ENCODE measurements around the gene EIF3K.
"Not testable (repeated sequence)": the region's sequence is repeated elsewhere in the genome, so short reads cannot be mapped to it uniquely, and the experiment has no call there.

EIF3K gene, protein sequence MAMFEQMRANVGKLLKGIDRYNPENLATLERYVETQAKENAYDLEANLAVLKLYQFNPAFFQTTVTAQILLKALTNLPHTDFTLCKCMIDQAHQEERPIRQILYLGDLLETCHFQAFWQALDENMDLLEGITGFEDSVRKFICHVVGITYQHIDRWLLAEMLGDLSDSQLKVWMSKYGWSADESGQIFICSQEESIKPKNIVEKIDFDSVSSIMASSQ

DNA sequence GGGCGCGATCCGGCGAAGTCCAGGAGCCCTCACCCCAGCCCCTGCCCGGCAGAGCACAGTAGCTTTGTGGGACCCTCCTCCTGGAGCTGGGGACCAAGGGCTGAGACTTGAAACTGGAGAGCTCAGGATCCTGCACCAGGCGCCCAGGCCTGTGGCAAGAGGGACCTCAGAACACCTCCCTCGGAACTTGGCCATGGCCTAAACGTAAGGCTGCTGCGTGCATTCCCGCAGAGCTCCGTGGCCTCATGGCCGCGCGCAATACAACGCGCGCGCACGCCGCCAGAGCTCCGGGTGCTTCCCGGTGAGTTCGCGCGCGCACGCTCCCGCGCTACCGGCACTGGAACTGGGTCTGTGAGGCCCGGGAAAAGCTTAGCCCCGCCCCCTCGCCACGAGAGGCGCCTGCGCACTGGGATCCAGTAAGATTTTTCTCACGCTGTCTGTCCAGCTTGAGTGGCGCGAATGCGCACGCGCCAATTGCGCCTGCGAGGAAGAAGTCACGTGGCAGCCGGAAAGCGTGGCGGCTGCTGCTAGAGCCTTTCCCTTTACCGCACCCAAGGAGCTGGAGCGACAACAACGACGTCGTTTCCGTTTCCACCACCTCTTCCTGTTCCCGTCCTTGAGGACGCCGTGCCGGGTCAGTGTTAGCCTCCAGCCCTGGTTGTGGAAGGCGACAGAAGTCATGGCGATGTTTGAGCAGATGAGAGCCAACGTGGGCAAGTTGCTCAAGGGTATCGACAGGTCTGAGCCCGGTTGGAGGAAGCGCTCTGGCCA is at the start of gene EIF3K:
Gene EIF3K, plus strand, starts transcription at position 599 of the 771 bp plus-strand sequence. Its CDS starts 81 bp downstream, at position 680.
- Histone ChIP-seq H3K27me3 (ENCODE audit: low read depth, low read length) (no peaks in the 10 kb centered on the region), H3K4me3 (ENCODE audit: low read depth in 1 of 2, low read length in 2 of 2) (peak within 1 kb of the TSS; percentile 92 to 96), H3K36me3 (ENCODE audit: control insufficient read depth in 1 of 2, insufficient read depth in 2 of 2, low read length in 2 of 2) (peaks cover 9 to 20% of the 10 kb centered on the region in 2 donors), H3K4me1 (ENCODE audit: control insufficient read depth in 1 of 2, insufficient read depth in 2 of 2, low read length in 2 of 2) (peaks cover 8 to 27% of the 10 kb centered on the region in 2 donors), H3K27ac (ENCODE audit: low read length) (peak within 1 kb of the TSS; percentile 93), H3K9me3 (ENCODE audit: control insufficient read depth in 1 of 2, low read length in 2 of 2) (no peaks in the 10 kb centered on the region)

DNA sequence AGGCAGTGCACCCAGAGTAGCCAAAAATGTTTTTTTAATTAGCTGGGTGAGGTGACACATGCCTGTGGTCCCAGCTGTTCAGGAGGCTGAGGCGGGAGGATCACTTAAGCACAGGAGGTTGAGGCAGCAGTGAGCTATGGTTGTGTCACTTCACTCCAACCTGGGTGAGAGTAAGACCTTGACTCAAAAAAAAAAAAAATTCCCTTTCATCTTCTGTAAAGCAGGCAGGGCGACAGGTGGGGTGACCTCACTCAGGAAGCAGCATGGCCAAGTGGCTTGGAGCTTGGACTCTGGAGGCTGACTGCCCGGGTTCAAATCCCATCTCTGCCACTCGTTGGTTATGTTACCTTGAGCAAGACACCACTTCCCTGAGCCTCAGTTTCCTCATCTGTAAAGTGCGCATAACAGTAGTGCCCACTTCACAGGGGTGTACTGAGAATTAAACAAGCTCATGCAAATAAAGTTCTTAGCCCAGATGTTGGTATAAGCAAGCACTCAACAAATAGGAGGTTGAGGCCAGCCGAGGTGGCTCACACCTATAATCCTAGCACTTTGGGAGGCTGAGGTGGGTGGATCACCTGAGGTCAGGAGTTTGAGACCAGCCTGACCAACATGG is 49.5 kb upstream of the EIF3K start:
- Histone ChIP-seq H3K4me1 (ENCODE audit: control insufficient read depth in 1 of 2, insufficient read depth in 2 of 2, low read length in 2 of 2) (peaks cover 0 to 6% of the 10 kb centered on the region in 2 donors), H3K27ac (ENCODE audit: low read length) (no peak overlapping the region), H3K27me3 (ENCODE audit: low read depth, low read length) (peaks cover 5% of the 10 kb centered on the region), H3K4me3 (ENCODE audit: low read depth in 1 of 2, low read length in 2 of 2) (no peak overlapping the region), H3K36me3 (ENCODE audit: control insufficient read depth in 1 of 2, insufficient read depth in 2 of 2, low read length in 2 of 2) (no peaks in the 10 kb centered on the region), H3K9me3 (ENCODE audit: control insufficient read depth in 1 of 2, low read length in 2 of 2) (no peaks in the 10 kb centered on the region)

DNA sequence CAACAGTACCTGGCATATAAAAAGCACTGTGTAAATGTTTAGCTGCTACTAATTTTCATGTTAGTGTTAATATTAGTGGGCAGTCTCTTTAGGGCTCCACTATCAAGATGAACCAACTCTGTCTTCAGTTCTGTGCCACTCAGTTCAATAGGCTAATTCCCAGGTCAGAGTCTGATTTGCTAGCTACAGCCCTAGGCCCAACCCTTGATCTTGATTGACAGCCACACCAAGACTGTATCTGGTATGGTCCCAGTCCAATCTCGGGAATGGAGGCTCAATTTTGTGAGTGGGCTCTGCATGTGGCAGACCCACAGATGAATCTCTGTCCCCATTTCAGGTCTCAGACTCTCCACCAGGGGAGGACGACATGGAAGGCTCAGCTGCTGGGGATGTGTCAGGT is 47.3 kb upstream of the EIF3K start:
- peaks cover 0 to 3% of the 10 kb centered on the region in 2 donors for H3K36me3 ChIP-seq (ENCODE audit: control insufficient read depth in 1 of 2, insufficient read depth in 2 of 2, low read length in 2 of 2)
- no peaks in the 10 kb centered on the region for H3K4me1 ChIP-seq (ENCODE audit: control insufficient read depth in 1 of 2, insufficient read depth in 2 of 2, low read length in 2 of 2)
- H3K27ac ChIP-seq (ENCODE audit: low read length), result no peak overlapping the region
- H3K27me3 ChIP-seq (ENCODE audit: low read depth, low read length), result no peaks in the 10 kb centered on the region
- H3K4me3 ChIP-seq (ENCODE audit: low read depth in 1 of 2, low read length in 2 of 2), result no peak overlapping the region
- H3K9me3 ChIP-seq (ENCODE audit: control insufficient read depth in 1 of 2, low read length in 2 of 2), result no peaks in the 10 kb centered on the region

DNA sequence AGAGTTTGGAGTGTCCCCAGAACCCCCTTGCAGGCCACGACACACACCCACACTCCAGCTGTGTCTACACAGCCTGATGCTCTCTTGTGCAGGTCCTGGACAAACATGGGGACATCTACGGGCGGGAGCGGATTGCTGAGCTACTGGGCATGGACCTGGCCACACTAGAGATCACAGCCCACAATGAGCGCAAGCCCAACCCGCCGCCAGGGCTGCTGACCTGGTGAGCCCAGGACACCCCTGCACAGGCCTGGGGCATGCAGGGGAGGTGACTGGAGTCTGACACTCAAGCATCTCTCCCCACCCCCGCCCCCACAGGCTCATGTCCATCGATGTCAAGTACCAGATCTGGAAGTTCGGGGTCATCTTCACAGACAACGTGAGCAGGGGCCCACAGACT is 41.2 kb upstream of the EIF3K start:
- Histone ChIP-seq H3K27me3 (ENCODE audit: low read depth, low read length) (no peaks in the 10 kb centered on the region), H3K9me3 (ENCODE audit: control insufficient read depth in 1 of 2, low read length in 2 of 2) (no peaks in the 10 kb centered on the region), H3K4me1 (ENCODE audit: control insufficient read depth in 1 of 2, insufficient read depth in 2 of 2, low read length in 2 of 2) (no peaks in the 10 kb centered on the region), H3K27ac (ENCODE audit: low read length) (no peak overlapping the region), H3K36me3 (ENCODE audit: control insufficient read depth in 1 of 2, insufficient read depth in 2 of 2, low read length in 2 of 2) (peaks cover 0 to 3% of the 10 kb centered on the region in 2 donors), H3K4me3 (ENCODE audit: low read depth in 1 of 2, low read length in 2 of 2) (no peak overlapping the region)

DNA sequence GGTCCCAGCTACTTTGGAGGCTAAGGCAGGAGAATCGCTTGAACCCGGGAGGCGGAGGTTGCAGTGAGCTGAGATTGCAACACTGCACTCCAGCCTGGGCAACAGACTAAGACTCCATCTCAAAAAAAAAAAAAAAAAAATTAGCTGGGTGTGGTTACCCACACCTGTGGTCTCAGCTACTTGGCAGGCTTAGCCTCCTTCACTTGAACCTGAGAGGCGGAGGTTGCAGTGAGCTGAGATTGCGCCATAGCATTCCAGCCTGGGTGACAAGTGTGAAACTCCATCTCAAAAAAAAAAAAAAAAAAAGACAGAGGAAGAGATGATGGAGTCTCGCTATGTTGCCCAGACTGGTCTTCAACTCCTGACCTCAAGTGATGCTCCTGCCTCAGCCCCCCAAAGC is 39.7 kb upstream of the EIF3K start:
- H3K4me1 ChIP-seq (ENCODE audit: control insufficient read depth in 1 of 2, insufficient read depth in 2 of 2, low read length in 2 of 2); H3K27ac ChIP-seq (ENCODE audit: low read length); H3K9me3 ChIP-seq (ENCODE audit: control insufficient read depth in 1 of 2, low read length in 2 of 2); H3K36me3 ChIP-seq (ENCODE audit: control insufficient read depth in 1 of 2, insufficient read depth in 2 of 2, low read length in 2 of 2); H3K4me3 ChIP-seq (ENCODE audit: low read depth in 1 of 2, low read length in 2 of 2); H3K27me3 ChIP-seq (ENCODE audit: low read depth, low read length): not testable (repeated sequence)

DNA sequence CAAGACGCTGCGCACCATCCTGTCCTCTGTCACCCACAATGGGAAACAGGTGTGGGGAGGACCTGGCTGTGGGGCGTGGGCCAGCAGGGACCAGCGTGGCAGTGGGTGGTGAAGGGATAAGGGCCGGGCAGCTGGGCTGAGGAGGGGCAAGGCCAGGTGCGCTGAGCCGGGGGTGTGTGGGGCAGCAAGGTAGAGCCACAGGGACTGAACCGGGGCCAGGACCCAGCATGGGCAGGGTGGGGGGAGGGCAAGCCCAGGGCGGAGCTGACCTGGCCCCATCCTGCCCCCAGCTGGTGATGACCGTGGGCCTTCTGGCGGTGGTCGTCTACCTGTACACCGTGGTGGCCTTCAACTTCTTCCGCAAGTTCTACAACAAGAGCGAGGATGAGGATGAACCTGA is 38.9 kb upstream of the EIF3K start:
- Histone ChIP-seq H3K27ac (ENCODE audit: low read length) (no peak overlapping the region), H3K36me3 (ENCODE audit: control insufficient read depth in 1 of 2, insufficient read depth in 2 of 2, low read length in 2 of 2) (peaks cover 0 to 3% of the 10 kb centered on the region in 2 donors), H3K9me3 (ENCODE audit: control insufficient read depth in 1 of 2, low read length in 2 of 2) (no peaks in the 10 kb centered on the region), H3K4me1 (ENCODE audit: control insufficient read depth in 1 of 2, insufficient read depth in 2 of 2, low read length in 2 of 2) (no peaks in the 10 kb centered on the region), H3K4me3 (ENCODE audit: low read depth in 1 of 2, low read length in 2 of 2) (no peak overlapping the region), H3K27me3 (ENCODE audit: low read depth, low read length) (no peaks in the 10 kb centered on the region)

DNA sequence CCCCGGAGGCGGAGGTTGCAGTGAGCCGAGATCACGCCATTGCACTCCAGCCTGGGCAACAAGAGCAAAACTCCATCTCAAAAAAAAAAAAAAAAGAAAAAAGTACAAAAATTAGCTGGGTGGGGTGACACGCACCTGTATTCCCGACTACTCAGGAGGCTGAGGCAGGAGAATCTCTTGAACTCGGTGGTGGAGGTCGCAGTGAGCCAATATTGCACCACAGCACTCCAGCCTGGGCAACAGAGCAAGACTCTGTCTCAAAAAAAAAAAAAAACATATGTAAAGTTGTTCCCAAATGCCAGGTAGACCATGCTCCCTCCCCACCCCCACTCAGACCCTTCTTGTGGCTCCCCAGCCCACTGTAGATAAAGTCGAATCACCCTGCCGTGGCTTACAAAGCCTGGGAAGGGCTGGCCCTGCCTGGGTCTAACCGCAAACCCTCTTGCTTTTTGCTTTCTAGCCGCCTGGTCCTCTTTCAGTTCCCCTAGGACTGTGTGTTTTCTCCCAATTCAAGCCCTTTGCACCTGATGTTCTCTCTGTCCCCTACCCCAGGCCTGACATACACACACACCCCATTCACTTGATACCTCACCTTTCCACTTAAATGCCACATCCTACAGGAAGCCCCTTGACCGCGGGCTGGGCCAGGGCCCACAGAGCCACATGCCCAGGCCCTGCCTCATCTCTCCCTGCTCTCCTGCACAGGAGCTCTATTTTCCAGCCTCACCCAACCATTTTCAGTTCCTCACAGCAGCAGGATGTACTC is 35.6 kb upstream of the EIF3K start:
- Histone ChIP-seq H3K27ac (ENCODE audit: low read length) (no peak overlapping the region), H3K4me3 (ENCODE audit: low read depth in 1 of 2, low read length in 2 of 2) (no peak overlapping the region), H3K9me3 (ENCODE audit: control insufficient read depth in 1 of 2, low read length in 2 of 2) (no peaks in the 10 kb centered on the region), H3K36me3 (ENCODE audit: control insufficient read depth in 1 of 2, insufficient read depth in 2 of 2, low read length in 2 of 2) (no peaks in the 10 kb centered on the region), H3K27me3 (ENCODE audit: low read depth, low read length) (no peaks in the 10 kb centered on the region), H3K4me1 (ENCODE audit: control insufficient read depth in 1 of 2, insufficient read depth in 2 of 2, low read length in 2 of 2) (no peaks in the 10 kb centered on the region)

DNA sequence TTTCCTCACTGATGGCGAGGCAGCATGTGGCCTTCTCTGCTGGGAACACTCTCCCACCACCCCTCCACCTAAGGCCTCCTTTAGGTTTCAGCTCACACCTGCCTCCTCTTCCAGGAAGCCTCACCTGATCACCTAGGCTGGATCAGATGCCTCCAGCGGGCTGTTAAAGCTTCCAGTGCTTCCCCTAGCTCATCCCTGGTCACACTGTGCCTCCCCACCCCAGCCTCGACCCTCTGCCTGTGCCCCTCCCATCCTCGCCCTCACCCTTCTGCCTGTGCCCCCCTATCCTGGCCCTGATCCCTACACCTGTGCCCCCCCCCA is 35.0 kb upstream of the EIF3K start:
- Histone ChIP-seq H3K27me3 (ENCODE audit: low read depth, low read length) (no peaks in the 10 kb centered on the region), H3K27ac (ENCODE audit: low read length) (no peak overlapping the region), H3K4me3 (ENCODE audit: low read depth in 1 of 2, low read length in 2 of 2) (no peak overlapping the region), H3K4me1 (ENCODE audit: control insufficient read depth in 1 of 2, insufficient read depth in 2 of 2, low read length in 2 of 2) (no peaks in the 10 kb centered on the region), H3K9me3 (ENCODE audit: control insufficient read depth in 1 of 2, low read length in 2 of 2) (no peaks in the 10 kb centered on the region), H3K36me3 (ENCODE audit: control insufficient read depth in 1 of 2, insufficient read depth in 2 of 2, low read length in 2 of 2) (no peaks in the 10 kb centered on the region)

DNA sequence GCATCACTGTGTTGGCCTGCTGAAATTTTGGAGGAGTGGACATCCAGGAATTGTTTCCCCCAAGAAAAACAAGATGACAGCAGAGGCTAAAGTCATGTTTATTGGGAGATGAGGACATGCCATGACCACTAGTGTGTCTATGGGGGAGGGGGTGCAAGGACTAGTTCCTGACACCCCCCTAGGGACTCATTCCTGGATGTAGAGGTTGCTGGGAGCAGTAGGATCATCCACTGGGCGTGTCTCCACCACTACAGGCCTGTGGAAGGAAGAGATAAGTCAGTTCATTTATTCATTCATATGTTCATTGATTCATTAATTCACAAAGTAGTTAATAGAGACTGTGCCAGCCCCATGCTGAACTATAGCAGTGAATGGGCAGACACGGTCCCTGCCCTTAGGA is 31.4 kb upstream of the EIF3K start:
- Histone ChIP-seq H3K4me1 (ENCODE audit: control insufficient read depth in 1 of 2, insufficient read depth in 2 of 2, low read length in 2 of 2) (no peaks in the 10 kb centered on the region), H3K9me3 (ENCODE audit: control insufficient read depth in 1 of 2, low read length in 2 of 2) (no peaks in the 10 kb centered on the region), H3K27me3 (ENCODE audit: low read depth, low read length) (no peaks in the 10 kb centered on the region), H3K4me3 (ENCODE audit: low read depth in 1 of 2, low read length in 2 of 2) (no peak overlapping the region), H3K36me3 (ENCODE audit: control insufficient read depth in 1 of 2, insufficient read depth in 2 of 2, low read length in 2 of 2) (no peaks in the 10 kb centered on the region), H3K27ac (ENCODE audit: low read length) (no peak overlapping the region)

DNA sequence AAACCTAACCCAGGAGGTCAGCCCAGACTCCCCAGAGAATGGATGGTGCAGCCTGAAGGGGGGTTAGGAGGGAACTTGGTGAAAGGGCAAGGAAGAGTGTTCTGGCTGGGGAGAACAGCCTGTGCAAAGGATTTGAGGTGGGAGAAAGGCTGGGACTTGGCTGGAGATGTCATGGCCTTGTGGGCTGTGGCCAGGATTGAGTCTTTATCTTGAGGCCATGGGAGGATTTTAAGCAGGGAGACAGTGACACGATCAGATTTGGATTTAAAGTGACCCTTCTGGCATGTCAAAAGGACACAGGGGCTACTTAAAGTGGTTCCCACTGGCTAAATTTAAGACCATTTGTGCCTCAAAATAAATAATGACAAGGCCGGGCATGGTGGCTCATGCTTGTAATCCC is 30.9 kb upstream of the EIF3K start:
- Histone ChIP-seq H3K4me3 (ENCODE audit: low read depth in 1 of 2, low read length in 2 of 2) (no peak overlapping the region), H3K4me1 (ENCODE audit: control insufficient read depth in 1 of 2, insufficient read depth in 2 of 2, low read length in 2 of 2) (no peaks in the 10 kb centered on the region), H3K9me3 (ENCODE audit: control insufficient read depth in 1 of 2, low read length in 2 of 2) (no peaks in the 10 kb centered on the region), H3K27ac (ENCODE audit: low read length) (no peak overlapping the region), H3K27me3 (ENCODE audit: low read depth, low read length) (no peaks in the 10 kb centered on the region), H3K36me3 (ENCODE audit: control insufficient read depth in 1 of 2, insufficient read depth in 2 of 2, low read length in 2 of 2) (no peaks in the 10 kb centered on the region)

DNA sequence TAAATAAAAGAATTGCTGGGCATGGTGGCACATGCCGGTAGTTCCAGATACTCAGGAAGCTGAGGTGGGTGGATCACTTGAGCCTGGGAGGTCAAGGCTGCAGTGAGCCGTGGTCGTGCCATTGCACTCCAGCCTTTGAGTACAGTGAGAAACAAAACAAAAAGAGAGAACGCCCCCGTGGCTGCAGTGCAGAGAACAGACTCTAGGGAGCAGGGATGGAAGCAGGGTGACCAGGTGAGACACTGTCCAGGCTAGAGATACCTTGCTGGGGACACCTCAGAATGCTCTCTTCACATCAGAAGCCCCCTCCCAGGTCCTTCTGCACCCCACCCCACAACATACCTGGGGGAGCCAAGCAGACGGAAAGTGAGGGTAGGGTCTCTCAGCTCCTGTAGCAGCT is 26.0 kb upstream of the EIF3K start:
- Histone ChIP-seq H3K4me1 (ENCODE audit: control insufficient read depth in 1 of 2, insufficient read depth in 2 of 2, low read length in 2 of 2) (no peaks in the 10 kb centered on the region), H3K9me3 (ENCODE audit: control insufficient read depth in 1 of 2, low read length in 2 of 2) (no peaks in the 10 kb centered on the region), H3K4me3 (ENCODE audit: low read depth in 1 of 2, low read length in 2 of 2) (no peak overlapping the region), H3K36me3 (ENCODE audit: control insufficient read depth in 1 of 2, insufficient read depth in 2 of 2, low read length in 2 of 2) (no peaks in the 10 kb centered on the region), H3K27me3 (ENCODE audit: low read depth, low read length) (no peaks in the 10 kb centered on the region), H3K27ac (ENCODE audit: low read length) (no peak overlapping the region)
